ENCODE results near the gene GLUL.

DNA sequence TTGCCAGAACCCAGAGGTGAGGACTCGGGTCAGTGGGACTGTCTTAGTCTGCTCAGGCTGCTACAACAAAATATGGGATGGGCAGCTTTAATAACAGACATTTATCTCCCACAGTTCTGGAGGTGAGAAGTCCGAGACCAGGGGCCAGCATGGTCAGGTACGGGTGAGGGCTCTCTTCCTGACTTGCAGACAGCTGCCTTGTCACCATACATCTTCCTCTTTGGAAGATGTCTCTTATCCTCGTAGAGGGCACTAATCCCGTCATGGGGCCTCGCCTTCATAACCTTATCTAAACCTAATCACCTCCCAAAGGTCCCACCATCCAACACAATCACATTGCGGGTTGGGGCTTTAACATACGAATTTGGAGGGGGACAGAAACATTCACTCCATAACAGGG is 51.9 kb downstream of the GLUL start:
- TF ChIP-seq CTCF (IDR thresholded peaks at IDR 0.05), result no peak
- no peak for TF ChIP-seq POLR2A (IDR thresholded peaks at IDR 0.05)
